Smooth muscle cell (in vitro differentiated cells): ENCODE results near the gene FZD7. TPM values are rescaled to one million over a fixed set of nuclear protein-coding genes. Genes with fewer than 3 reads are reported as not detected.
A peak's percentile ranks its signal among the peaks of the same experiment; 100 is the strongest.

ENCODE experiments used
- DNase-seq: peaks from one replicate; lab custom pipeline; 2025; ENCODE audit not compliant: unreplicated experiment; lab: John Stamatoyannopoulos, UW
- H2AFZ ChIP-seq: fragments of 200-600 bp; sonication (generic); 2 replicates; pipeline ENCODE4 v1.6.0; 2016; ENCODE audit warnings: antibody characterized with exemption, low read depth, mild to moderate bottlenecking
- H3F3A ChIP-seq: fragments of 200-600 bp; sonication (generic); 2 replicates; pipeline ENCODE4 v1.6.0; 2017; ENCODE audit warnings: antibody characterized with exemption, low read depth
- H3K27ac ChIP-seq: fragments of 200-600 bp; sonication (generic); 2 replicates; pipeline ENCODE4 v1.5.1; 2016; ENCODE audit warnings: low read depth, mild to moderate bottlenecking
- H3K27me3 ChIP-seq: fragments of 200-600 bp; sonication (generic); 2 replicates; pipeline ENCODE4 v1.6.1; 2016; ENCODE audit warnings: low read depth, mild to moderate bottlenecking
- H3K36me3 ChIP-seq: fragments of 200-600 bp; sonication (generic); 2 replicates; pipeline ENCODE4 v1.5.1; 2016; ENCODE audit warnings: low read depth
- H3K4me1 ChIP-seq: fragments of 200-600 bp; sonication (generic); 2 replicates; pipeline ENCODE4 v1.5.1; 2016; ENCODE audit warnings: low read depth
- H3K4me2 ChIP-seq: fragments of 200-600 bp; sonication (generic); 2 replicates; pipeline ENCODE4 v1.6.0; 2016; ENCODE audit warnings: mild to moderate bottlenecking
- H3K4me3 ChIP-seq: fragments of 200-600 bp; sonication (generic); 2 replicates; pipeline ENCODE4 v1.5.1; 2016; ENCODE audit warnings: mild to moderate bottlenecking
- H3K79me2 ChIP-seq: fragments of 200-600 bp; sonication (generic); 2 replicates; pipeline ENCODE4 v1.6.0; 2016; ENCODE audit warnings: low read depth, mild to moderate bottlenecking
- H3K9ac ChIP-seq: fragments of 200-600 bp; sonication (generic); 2 replicates; pipeline ENCODE4 v1.6.0; 2016; ENCODE audit warnings: low read depth
- H3K9me3 ChIP-seq: fragments of 200-600 bp; sonication (generic); replicated peaks from 2 replicates; pipeline ENCODE4 v1.5.1; 2016; ENCODE audit warnings: low read depth
- H4K20me1 ChIP-seq: fragments of 200-600 bp; sonication (generic); 2 replicates; pipeline ENCODE4 v1.6.0; 2016; ENCODE audit warnings: low read depth
- WGBS: methylation state at CpG from one replicate; pipeline ENCODE4 v1.1.7; 2016; ENCODE audit warnings: low lambda C conversion rate; 5-methylcytosine and 5-hydroxymethylcytosine counted together
- polyA plus RNA-seq: library from polyadenylated mRNA; unstranded; fragments of >200 nt; fragmentation: Nextera tagmentation; extraction: Ambion mirVana; gene quantifications from 2 replicates; pipeline ENCODE4 v1.2.1, GENCODE V29; 2016
- total RNA-seq: library from RNA; depleted of rRNA; stranded (reverse); fragments of >200 nt; gene quantifications from 2 replicates; pipeline ENCODE4 v1.2.3, GENCODE V29; 2014
- TF ChIP-seq, protein P1 (sequence below): fragments of 200-600 bp; sonication (generic); IDR thresholded peaks from 2 replicates; pipeline ENCODE4 v1.5.1; 2017; ENCODE audit warnings: borderline replicate concordance, mild to moderate bottlenecking, antibody characterized with exemption; ENCODE audit not compliant: insufficient read depth, poor library complexity, severe bottlenecking

FZD7 gene
- total and polyA plus RNA-seq, 2 experiments from 2014 or later, result 14.8 to 17.0 TPM

- Histone ChIP-seq H3K9ac (no peak overlapping the region), H3K4me2 (peak overlapping the region; percentile 92), H3K27ac (peak overlapping the region; percentile 22), H3K4me3 (peak overlapping the region; percentile 75), H3K79me2 (peaks cover 34% of the 10 kb centered on the region), H3K9me3 (no peaks in the 10 kb centered on the region), H4K20me1 (peaks cover 47% of the 10 kb centered on the region), H3K4me1 (peaks cover 50% of the 10 kb centered on the region), H3K27me3 (no peaks in the 10 kb centered on the region), H2AFZ (no peak overlapping the region), H3F3A (no peaks in the 10 kb centered on the region), H3K36me3 (no peaks in the 10 kb centered on the region)
- TF ChIP-seq, protein P1, sequence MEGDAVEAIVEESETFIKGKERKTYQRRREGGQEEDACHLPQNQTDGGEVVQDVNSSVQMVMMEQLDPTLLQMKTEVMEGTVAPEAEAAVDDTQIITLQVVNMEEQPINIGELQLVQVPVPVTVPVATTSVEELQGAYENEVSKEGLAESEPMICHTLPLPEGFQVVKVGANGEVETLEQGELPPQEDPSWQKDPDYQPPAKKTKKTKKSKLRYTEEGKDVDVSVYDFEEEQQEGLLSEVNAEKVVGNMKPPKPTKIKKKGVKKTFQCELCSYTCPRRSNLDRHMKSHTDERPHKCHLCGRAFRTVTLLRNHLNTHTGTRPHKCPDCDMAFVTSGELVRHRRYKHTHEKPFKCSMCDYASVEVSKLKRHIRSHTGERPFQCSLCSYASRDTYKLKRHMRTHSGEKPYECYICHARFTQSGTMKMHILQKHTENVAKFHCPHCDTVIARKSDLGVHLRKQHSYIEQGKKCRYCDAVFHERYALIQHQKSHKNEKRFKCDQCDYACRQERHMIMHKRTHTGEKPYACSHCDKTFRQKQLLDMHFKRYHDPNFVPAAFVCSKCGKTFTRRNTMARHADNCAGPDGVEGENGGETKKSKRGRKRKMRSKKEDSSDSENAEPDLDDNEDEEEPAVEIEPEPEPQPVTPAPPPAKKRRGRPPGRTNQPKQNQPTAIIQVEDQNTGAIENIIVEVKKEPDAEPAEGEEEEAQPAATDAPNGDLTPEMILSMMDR, result no peak
- DNase-seq, result no peak
- WGBS, result 28% methylated on average over 13 of the region's 13 CpGs
Measured at GRCh38 chr2:202039278-202040078, 5.8 kb downstream of the FZD7 start.

GRCh38 chr2:202040079-202040844, 6.6 kb downstream of the FZD7 start:
- H2AFZ ChIP-seq, result no peak overlapping the region
- H3K27me3 ChIP-seq, result no peaks in the 10 kb centered on the region
- H3K9me3 ChIP-seq, result no peaks in the 10 kb centered on the region
- peaks cover 50% of the 10 kb centered on the region for H3K4me1 ChIP-seq
- H3K27ac ChIP-seq, result no peak overlapping the region
- no peak for DNase-seq
- TF ChIP-seq, protein P1, result no peak
- 83% methylated on average over 4 of the region's 4 CpGs for WGBS
- no peak overlapping the region for H3K4me3 ChIP-seq
- no peak overlapping the region for H3K4me2 ChIP-seq
- no peaks in the 10 kb centered on the region for H3F3A ChIP-seq
- H4K20me1 ChIP-seq, result peaks cover 39% of the 10 kb centered on the region
- no peak overlapping the region for H3K9ac ChIP-seq
- no peaks in the 10 kb centered on the region for H3K36me3 ChIP-seq
- H3K79me2 ChIP-seq, result peaks cover 31% of the 10 kb centered on the region

GRCh38 chr2:202042444-202042843, 8.8 kb downstream of the FZD7 start:
- TF ChIP-seq, protein P1, result no peak
- H2AFZ ChIP-seq, result no peak overlapping the region

More at GRCh38 chr2:202042444-202042843, 8.8 kb downstream of the FZD7 start:
- peaks cover 34% of the 10 kb centered on the region for H3K4me1 ChIP-seq
- H3K4me2 ChIP-seq, result no peak overlapping the region
- no peaks in the 10 kb centered on the region for H3K36me3 ChIP-seq
- no peaks in the 10 kb centered on the region for H3K9me3 ChIP-seq
- H3K4me3 ChIP-seq, result no peak overlapping the region
- H3K79me2 ChIP-seq, result peaks cover 13% of the 10 kb centered on the region
- no peaks in the 10 kb centered on the region for H3K27me3 ChIP-seq
- H4K20me1 ChIP-seq, result peaks cover 20% of the 10 kb centered on the region
- DNase-seq, result no peak
- no peak overlapping the region for H3K9ac ChIP-seq
- H3K27ac ChIP-seq, result no peak overlapping the region
- H3F3A ChIP-seq, result no peaks in the 10 kb centered on the region
- 70% methylated on average over 5 of the region's 5 CpGs for WGBS
